ENCODE results near the gene ADGRA1.

- TF ChIP-seq CTCF (conservative IDR thresholded peaks at IDR 0.05; ENCODE audit: low read length) (no peak), EZH2phosphoT487 (IDR thresholded peaks at IDR 0.05; ENCODE audit: borderline replicate concordance, low read depth, low read length) (no peak)
Observed at GRCh38 chr10:133129859-133130495, 42.3 kb downstream of the ADGRA1 start.
